Breast epithelium (tissue), 3 donors: ENCODE results near the gene MUC22.

Source experiments
- CTCF ChIP-seq, 3 donors: fragments of 450-650 bp; IDR thresholded peaks; one replicate each; pipeline ENCODE4 v1.5.1; 2016 to 2017; ENCODE audit warnings: antibody characterized with exemption in 3 of 3, mild to moderate bottlenecking in 3 of 3, moderate library complexity in 3 of 3
- POLR2AphosphoS5 ChIP-seq, 3 donors: sonication (generic); formaldehyde crosslinking; IDR thresholded peaks; one replicate each; pipeline ENCODE4 v1.6.1; 2017; ENCODE audit warnings: antibody characterized with exemption in 3 of 3

- TF ChIP-seq CTCF (IDR thresholded peaks at IDR 0.05) (no peak), POLR2AphosphoS5 (IDR thresholded peaks at IDR 0.05) (no peak)
These were observed 73.6 kb downstream of the MUC22 start for GRCh38 chr6:31083742-31084354.
